K562 (cell line): ENCODE results near the gene KSR2. TPM values are rescaled to one million over a fixed set of nuclear protein-coding genes. Genes with fewer than 3 reads are reported as not detected.

Experiments used
- ATAC-seq: fragments of 200-7000 bp; cut with Tn5 transposase; 3 replicates; pipeline ENCODE4 v1.9.1; 2020; ENCODE audit warnings: moderate library complexity
- BruUV-seq: library from RNA; stranded (reverse); fragments of 400-500 nt; replicated peaks from 2 replicates; lab custom pipeline; 2021; lab: Mats Ljungman, UMichigan
- CTCF ChIA-PET: fragments of 300-600 bp; formaldehyde crosslinking; extraction: SDS; loops from one replicate; lab custom pipeline; 2021; ENCODE audit warnings: low intra/inter-chr PET ratio; lab: Yijun Ruan, JAX
- POLR2A ChIA-PET: fragments of 300-600, 350-650 bp; sonication (Branson Sonifier 250); formaldehyde crosslinking; extraction: SDS; loops from one replicate; lab custom pipeline; 2021; ENCODE audit warnings: antibody characterized with exemption, inconsistent platforms; lab: Yijun Ruan, JAX
- DNase-seq, 4 experiments: peaks; one replicate each; pipeline versions ENCODE4 v3.0.0 to v3.0.0-alpha.2; 2011 to 2018; ENCODE audit warnings: low spot score in 3 of 4, mixed read lengths in 3 of 4; ENCODE audit errors: extremely low read depth in 1 of 4
- FAIRE-seq: peaks from 2 replicates; lab custom pipeline; 2011; peaks lifted over from hg19 to GRCh38; lab: Jason Lieb, UNC
- H2AFZ ChIP-seq: 2 replicates; pipeline ENCODE4 v1.6.0; 2011; ENCODE audit warnings: low read depth, low read length, control low read depth, inconsistent platforms
- H3K27ac ChIP-seq: fragments of 200-600 bp; 3 replicates; pipeline ENCODE4 v1.8.0; 2011; ENCODE audit warnings: low read depth, mild to moderate bottlenecking, control low read depth, inconsistent platforms, low read length, moderate library complexity, mixed read lengths; ENCODE audit errors: extremely low read depth
- H3K27me3 ChIP-seq, 2 experiments: fragments of 300-600 bp in 1 of 2; 2 replicates in 1 of 2; 3 replicates in 1 of 2; pipeline versions ENCODE4 v1.6.0 to v1.8.0; 2011; ENCODE audit warnings: inconsistent platforms in 2 of 2, low read length in 2 of 2, mild to moderate bottlenecking in 1 of 2, mixed read lengths in 1 of 2, moderate library complexity in 1 of 2; ENCODE audit not compliant: control insufficient read depth in 2 of 2, insufficient read depth in 2 of 2
- H3K36me3 ChIP-seq: fragments of 300-600 bp; 3 replicates; pipeline ENCODE4 v1.8.0; 2011; ENCODE audit warnings: mild to moderate bottlenecking, low read length, inconsistent platforms; ENCODE audit not compliant: control insufficient read depth, insufficient read depth
- H3K4me1 ChIP-seq, 2 experiments: fragments of 200-600 bp in 1 of 2; replicated peaks in 1 of 2; 2 replicates in 1 of 2; 3 replicates in 1 of 2; pipeline versions ENCODE4 v1.5.1 to v1.8.0; 2011; ENCODE audit warnings: inconsistent platforms in 2 of 2, low read length in 2 of 2, mild to moderate bottlenecking in 1 of 2, mixed read lengths in 1 of 2, moderate library complexity in 1 of 2; ENCODE audit not compliant: control insufficient read depth in 2 of 2, insufficient read depth in 2 of 2
- H3K4me2 ChIP-seq: 2 replicates; pipeline ENCODE4 v1.6.1; 2011; ENCODE audit warnings: low read length, control low read depth, inconsistent platforms, mixed read lengths; ENCODE audit not compliant: insufficient read depth
- H3K4me3 ChIP-seq: fragments of 200-600 bp; sonication (generic), shearing (Covaris generic); 2 replicates; pipeline ENCODE4 v1.5.1; 2016; ENCODE audit warnings: control low read depth, inconsistent platforms
- H3K79me2 ChIP-seq: fragments of 200-600 bp; 3 replicates; pipeline ENCODE4 v1.8.0; 2011; ENCODE audit warnings: low read length, inconsistent platforms; ENCODE audit not compliant: control insufficient read depth, insufficient read depth
- H3K9ac ChIP-seq, 2 experiments: 2 replicates each; pipeline versions ENCODE4 v1.6.0 to v1.6.1; 2011; ENCODE audit warnings: low read depth in 2 of 2, low read length in 2 of 2, control low read depth in 1 of 2, inconsistent platforms in 1 of 2, mild to moderate bottlenecking in 1 of 2, mixed read lengths in 1 of 2; ENCODE audit not compliant: insufficient read depth in 1 of 2
- H3K9me1 ChIP-seq: one replicate; pipeline ENCODE4 v1.6.0; 2011; ENCODE audit warnings: inconsistent platforms, mild to moderate bottlenecking, low read length, moderate library complexity; ENCODE audit not compliant: control insufficient read depth, insufficient read depth
- H3K9me3 ChIP-seq: replicated peaks from 2 replicates; pipeline ENCODE4 v1.5.1; 2011; ENCODE audit warnings: low read depth, low read length, inconsistent platforms; ENCODE audit not compliant: control insufficient read depth, insufficient read depth
- H4K20me1 ChIP-seq: replicated peaks from 2 replicates; pipeline ENCODE4 v1.6.1; 2011; ENCODE audit warnings: low read length, inconsistent platforms, mixed read lengths; ENCODE audit not compliant: control insufficient read depth, insufficient read depth
- ARID3A ChIP-seq: IDR thresholded peaks from 2 replicates; pipeline ENCODE4 v1.6.1; 2012; ENCODE audit warnings: low read depth, low read length, improper control_type of control experiment, borderline replicate concordance
- NFYB ChIP-seq: IDR thresholded peaks from 2 replicates; pipeline ENCODE4 v1.6.1; 2011; ENCODE audit warnings: mild to moderate bottlenecking, moderate library complexity; ENCODE audit not compliant: insufficient read length; ENCODE audit errors: extremely low read depth
- ZZZ3 ChIP-seq: fragments of 450-650 bp; IDR thresholded peaks from 2 replicates; pipeline ENCODE4 v1.6.1; 2016; ENCODE audit warnings: antibody characterized with exemption, mild to moderate bottlenecking, moderate library complexity
- WGBS: fragments of 100-300 bp; shearing (Covaris generic); methylation state at CpG from one replicate; pipeline ENCODE4 v1.1.6; 2016; ENCODE audit warnings: low coverage, mixed read lengths; ENCODE audit not compliant: insufficient coverage; ENCODE audit errors: missing lambda C conversion rate; 5-methylcytosine and 5-hydroxymethylcytosine counted together
- in situ Hi-C: fragments of 300-500 bp; cut with MboI; formaldehyde crosslinking; loops from 4 replicates; pipeline ENCODE4 v1.15.0; 2018; ENCODE audit warnings: inconsistent platforms, mixed read lengths
- intact Hi-C: fragments of 100-400 bp; cut with micrococcal nuclease; formaldehyde crosslinking; loops from 2 replicates; pipeline ENCODE4 v1.14.2; 2022
- polyA plus RNA-seq, 8 experiments: library from polyadenylated mRNA; depleted of rRNA in 4 of 8; stranded (reverse) in 5 of 8; unstranded in 3 of 8; fragments of >200 nt; fragmentation: Nextera tagmentation in 2 of 8; fragmentation: Illumina TruSeq in 1 of 8; extraction: Ambion mirVana in 2 of 8; extraction: Trizol in 1 of 8; gene quantifications; 2 replicates each; pipeline versions ENCODE4 v1.2.1 to v1.2.3, GENCODE V29; 2011 to 2014; ENCODE audit warnings: inconsistent platforms in 1 of 8, missing spikeins in 1 of 8
- total RNA-seq, 7 experiments: library from RNA; depleted of rRNA in 6 of 7; stranded (reverse); fragments of >200 nt in 6 of 7; fragmentation: Illumina TruSeq in 2 of 7; extraction: Trizol in 2 of 7; gene quantifications; 2 replicates each; pipeline versions ENCODE4 v1.2.1 to v1.2.3, GENCODE V29; 2011 to 2021; ENCODE audit warnings: low replicate concordance in 1 of 7

KSR2 gene
- total and polyA plus RNA-seq, 9 of the 15 experiments (the other 6 are each of a cell fraction or from before 2014, with no cell fraction given) = not detected

DNA sequence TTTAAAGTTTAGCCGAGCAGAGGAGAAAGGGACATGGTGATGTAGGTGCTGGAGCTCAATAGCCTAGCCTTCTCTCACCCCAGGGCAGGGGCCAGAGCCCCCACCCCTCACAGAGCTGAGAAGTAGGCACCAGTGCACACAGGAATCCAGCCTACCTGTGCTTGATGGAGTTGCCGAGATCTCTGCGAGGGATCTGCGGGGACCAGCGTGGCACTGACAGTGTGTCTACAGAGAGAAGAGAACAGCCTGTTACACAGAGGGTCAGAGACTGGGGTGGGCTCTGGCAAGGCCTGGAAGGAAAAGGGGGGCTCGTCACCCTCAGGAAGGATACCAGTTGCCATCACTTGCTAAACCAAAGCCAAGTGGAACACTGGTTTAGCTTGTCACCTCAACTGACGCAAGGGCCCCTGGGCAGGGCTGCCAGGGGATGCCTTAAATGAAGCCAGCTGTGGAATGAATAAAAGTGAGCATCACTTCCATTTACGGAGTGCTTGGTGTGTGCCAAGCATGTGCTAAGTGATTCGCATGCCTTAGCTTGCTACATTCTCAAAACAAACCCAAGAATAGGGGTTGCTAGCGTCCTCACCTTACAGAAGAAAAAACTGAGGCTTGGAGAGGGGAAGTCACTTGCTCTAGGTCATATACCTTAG lies 386.5 kb downstream of the KSR2 start (continued):
- no peak for TF ChIP-seq ARID3A
- TF ChIP-seq, all 486 proteins: peak for 0

- ATAC-seq (peak; percentile 100), FAIRE-seq (peak; percentile 62), DNase-seq (peak; percentile 68 to 90 (median 88))
- H3K4me1 ChIP-seq = peaks cover 0 to 5% of the 10 kb centered on the region in 2 experiments; a peak in 1 of 5 replicates
- no peaks in the 10 kb centered on the region for H3K9me3 ChIP-seq
- no peaks in the 10 kb centered on the region for H3K79me2 ChIP-seq
- H3K9ac ChIP-seq = no peak overlapping the region
- H2AFZ ChIP-seq = no peak overlapping the region
- H3K27ac ChIP-seq = no peak overlapping the region
- H3K4me2 ChIP-seq = no peak overlapping the region
- TF ChIP-seq NFYB = peak; percentile 7
- no peak for TF ChIP-seq ZZZ3
- in situ Hi-C loops = loop anchor here (10.0 kb wide), 1 partner anchor 206 kb away; no protein-coding TSS in a partner anchor
- no peaks in the 10 kb centered on the region for H3K36me3 ChIP-seq
- ChIA-PET CTCF (no interaction called here), POLR2A (interaction anchor here (0.7 kb wide), 1 partner anchor 334 kb away, joined by 3 read pairs; no protein-coding TSS in a partner anchor)
- intact Hi-C loops = no loop called here
- no peak overlapping the region for H3K4me3 ChIP-seq
- no peaks in the 10 kb centered on the region; a peak in 1 of 5 replicates for H3K27me3 ChIP-seq
- BruUV-seq = no TSS peak
- WGBS = 3% methylated on average over 3 of the region's 8 CpGs
- no peaks in the 10 kb centered on the region for H3K9me1 ChIP-seq
- no peaks in the 10 kb centered on the region for H4K20me1 ChIP-seq
Measured at GRCh38 chr12:117580718-117581062, 388.1 kb downstream of the KSR2 start.
